NB4 (cell line): ENCODE measurements around the gene RGL1.

ENCODE experiments used
- CTCF ChIP-seq: IDR thresholded peaks from one replicate; pipeline ENCODE4 v1.5.1; 2012; ENCODE audit warnings: low read depth, low read length
- POLR2A ChIP-seq: IDR thresholded peaks from 2 replicates; pipeline ENCODE4 v1.6.1; 2011; ENCODE audit warnings: mild to moderate bottlenecking; ENCODE audit not compliant: insufficient read length; ENCODE audit errors: extremely low read depth

DNA sequence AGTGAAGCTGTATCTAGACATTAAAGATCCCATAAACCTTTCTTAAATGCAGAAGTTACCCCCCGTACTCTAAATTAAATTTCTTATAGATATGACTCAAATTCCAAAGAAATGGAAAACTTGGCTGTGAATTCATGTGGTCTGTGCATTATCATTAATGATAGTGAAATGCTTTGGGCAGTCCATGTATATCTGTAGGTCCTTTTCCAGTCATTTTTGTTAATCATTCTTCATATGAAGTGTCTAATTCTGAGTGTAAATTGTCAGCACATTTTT lies 89.3 kb downstream of the RGL1 start:
- TF ChIP-seq CTCF (no peak), POLR2A (no peak)
